ENCODE measurements around the gene CDC23.
"Not testable (repeated sequence)": the region's sequence is repeated elsewhere in the genome, so short reads cannot be mapped to it uniquely, and the experiment has no call there.

Gene CDC23, protein sequence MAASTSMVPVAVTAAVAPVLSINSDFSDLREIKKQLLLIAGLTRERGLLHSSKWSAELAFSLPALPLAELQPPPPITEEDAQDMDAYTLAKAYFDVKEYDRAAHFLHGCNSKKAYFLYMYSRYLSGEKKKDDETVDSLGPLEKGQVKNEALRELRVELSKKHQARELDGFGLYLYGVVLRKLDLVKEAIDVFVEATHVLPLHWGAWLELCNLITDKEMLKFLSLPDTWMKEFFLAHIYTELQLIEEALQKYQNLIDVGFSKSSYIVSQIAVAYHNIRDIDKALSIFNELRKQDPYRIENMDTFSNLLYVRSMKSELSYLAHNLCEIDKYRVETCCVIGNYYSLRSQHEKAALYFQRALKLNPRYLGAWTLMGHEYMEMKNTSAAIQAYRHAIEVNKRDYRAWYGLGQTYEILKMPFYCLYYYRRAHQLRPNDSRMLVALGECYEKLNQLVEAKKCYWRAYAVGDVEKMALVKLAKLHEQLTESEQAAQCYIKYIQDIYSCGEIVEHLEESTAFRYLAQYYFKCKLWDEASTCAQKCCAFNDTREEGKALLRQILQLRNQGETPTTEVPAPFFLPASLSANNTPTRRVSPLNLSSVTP

DNA sequence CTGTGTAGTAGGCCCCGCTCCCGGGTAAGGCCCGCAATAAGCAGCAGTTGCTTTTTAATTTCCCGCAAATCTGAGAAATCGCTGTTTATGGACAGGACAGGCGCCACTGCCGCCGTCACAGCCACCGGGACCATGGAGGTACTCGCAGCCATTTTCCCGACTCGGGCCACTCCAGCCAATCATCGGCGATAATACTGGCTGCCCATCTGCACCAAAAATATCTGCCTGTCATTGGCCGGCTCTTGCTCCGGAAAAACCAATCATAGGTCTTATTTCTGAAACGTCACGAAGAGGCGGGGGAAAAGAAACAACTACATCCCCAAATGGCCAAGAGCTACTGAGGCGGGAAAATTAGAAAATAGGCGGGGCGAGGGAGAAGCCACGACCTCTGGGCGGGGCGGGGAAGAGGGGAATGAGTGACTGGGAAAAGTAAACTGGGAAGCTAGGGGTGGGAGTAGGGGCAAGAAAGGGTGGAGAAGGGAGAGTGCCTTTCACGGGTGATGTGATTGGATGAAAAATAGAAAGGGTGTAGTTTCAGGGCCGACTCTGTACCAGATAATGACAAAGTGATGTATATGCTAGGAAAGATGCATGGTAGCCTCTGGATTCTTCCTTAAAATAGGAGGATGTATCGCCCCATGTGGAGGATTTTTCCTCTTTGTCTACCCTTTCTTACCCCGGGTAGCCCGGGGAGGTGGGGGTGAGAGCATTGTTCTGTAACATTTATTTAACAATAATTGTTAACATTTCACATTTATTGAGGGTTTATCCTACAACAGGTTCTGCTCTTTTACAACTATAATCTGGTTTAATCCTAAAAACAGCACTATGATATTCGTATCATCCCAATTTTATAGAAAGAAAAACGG, at the start of gene CDC23:
CDC23 (minus strand) TSS at position 163 of the 869 bp plus-strand sequence; CDS start at position 152, 11 bp downstream.
- no peaks in the 10 kb centered on the region for H3K4me1 ChIP-seq (ENCODE audit: insufficient read depth, low read length)
- peak within 1 kb of the TSS; percentile 90 for H3K9ac ChIP-seq (ENCODE audit: low read depth, low read length)
- no peaks in the 10 kb centered on the region for H3K36me3 ChIP-seq (ENCODE audit: insufficient read depth, low read length)
- H3K9me3 ChIP-seq (ENCODE audit: control insufficient read depth, insufficient read depth, low read length), result no peaks in the 10 kb centered on the region

DNA sequence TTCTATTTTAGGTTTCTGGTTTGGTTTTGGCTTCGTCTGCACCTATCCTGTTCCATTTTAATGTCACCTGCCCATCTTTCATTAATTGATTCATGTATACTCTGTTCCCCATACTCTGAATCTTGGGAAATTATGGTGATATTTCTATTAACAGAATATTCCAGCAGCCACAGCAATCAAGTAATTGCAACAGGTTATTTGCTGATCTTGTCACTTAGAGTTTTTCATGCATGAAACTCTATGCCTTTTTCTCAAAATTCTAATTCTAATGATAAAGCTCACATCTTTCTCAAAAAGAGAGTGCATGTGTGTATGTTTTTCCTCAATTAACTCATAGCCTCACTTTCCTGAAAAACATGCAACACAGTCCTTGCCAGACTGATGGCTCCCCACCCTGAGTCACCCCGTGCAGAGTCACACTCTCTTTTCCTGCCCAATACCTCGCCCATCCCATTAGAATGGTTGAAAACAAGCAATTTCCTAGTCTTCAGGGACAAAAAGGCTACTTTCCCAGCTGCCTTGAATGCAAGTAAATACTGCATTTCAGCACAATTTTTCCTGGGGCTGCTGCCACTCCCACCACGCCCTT, 45.7 kb upstream of the CDC23 start:
- Histone ChIP-seq H3K9ac (ENCODE audit: low read depth, low read length) (no peak overlapping the region), H3K9me3 (ENCODE audit: control insufficient read depth, insufficient read depth, low read length) (no peaks in the 10 kb centered on the region), H3K36me3 (ENCODE audit: insufficient read depth, low read length) (no peaks in the 10 kb centered on the region), H3K4me1 (ENCODE audit: insufficient read depth, low read length) (0 out of 2 replicates have a peak, but pooled peaks cover 7% of the 10 kb centered on the region)

DNA sequence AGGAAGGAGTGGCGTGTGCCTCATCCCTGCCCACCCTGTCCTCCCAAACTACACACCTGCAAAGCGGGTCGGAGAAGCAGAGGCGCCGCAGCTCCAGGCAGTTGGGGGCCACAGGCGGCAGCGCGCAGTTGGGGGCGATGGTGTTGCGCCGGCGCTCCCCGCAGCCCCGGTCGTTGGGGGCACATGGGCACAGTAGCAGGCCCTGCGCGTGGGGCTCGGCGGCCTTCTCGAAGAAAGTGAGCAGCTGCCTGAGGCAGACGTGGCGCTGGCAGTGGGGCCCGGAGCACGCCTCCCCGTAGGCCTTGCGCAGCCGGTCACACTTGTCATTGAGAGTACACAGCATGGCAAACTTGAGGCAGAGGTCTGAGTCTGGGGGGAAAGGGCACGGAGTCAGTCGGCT, 44.5 kb upstream of the CDC23 start:
- Histone ChIP-seq H3K9ac (ENCODE audit: low read depth, low read length) (no peak overlapping the region), H3K4me1 (ENCODE audit: insufficient read depth, low read length) (0 out of 2 replicates have a peak, but pooled peaks cover 7% of the 10 kb centered on the region), H3K9me3 (ENCODE audit: control insufficient read depth, insufficient read depth, low read length) (no peaks in the 10 kb centered on the region), H3K36me3 (ENCODE audit: insufficient read depth, low read length) (no peaks in the 10 kb centered on the region)

DNA sequence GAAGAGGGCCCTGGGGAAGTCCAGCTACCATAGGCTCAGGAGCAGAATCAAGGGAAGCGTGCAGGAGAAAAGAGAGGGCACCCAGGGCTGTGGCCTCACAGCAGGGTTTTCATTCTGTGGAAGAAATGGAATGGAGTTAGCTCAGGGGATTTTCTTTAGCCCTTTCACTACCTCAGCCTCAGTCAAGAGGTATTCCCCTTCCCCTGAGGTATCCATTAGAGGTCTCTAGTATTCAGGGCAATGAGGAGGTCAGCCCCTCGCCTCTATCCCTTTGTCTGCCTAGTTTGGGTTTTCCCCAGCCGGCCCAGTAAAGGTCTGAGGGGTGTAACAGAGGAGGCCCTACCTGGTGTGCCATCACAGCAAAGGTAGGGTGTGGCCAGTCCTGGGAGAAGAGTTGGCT, 39.8 kb upstream of the CDC23 start:
- no peaks in the 10 kb centered on the region for H3K9me3 ChIP-seq (ENCODE audit: control insufficient read depth, insufficient read depth, low read length)
- H3K36me3 ChIP-seq (ENCODE audit: insufficient read depth, low read length), result no peaks in the 10 kb centered on the region
- no peak overlapping the region for H3K9ac ChIP-seq (ENCODE audit: low read depth, low read length)

DNA sequence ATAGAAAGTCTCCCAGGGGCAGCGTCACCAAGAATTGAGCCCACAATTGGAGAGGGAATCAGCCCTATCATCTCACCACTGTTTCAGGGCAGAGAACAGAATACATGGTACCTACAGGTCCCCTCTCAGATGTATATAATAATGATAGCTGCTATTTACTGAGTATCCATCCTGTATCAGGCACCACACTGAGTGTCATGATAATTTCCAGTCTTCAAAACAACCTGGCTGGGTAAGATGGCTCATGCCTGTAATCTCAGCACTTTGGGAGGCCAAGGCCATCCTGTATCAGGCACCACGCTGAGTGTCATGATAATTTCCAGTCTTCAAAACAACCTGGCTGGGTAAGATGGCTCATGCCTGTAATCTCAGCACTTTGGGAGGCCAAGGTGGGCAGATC, 34.7 kb upstream of the CDC23 start:
- H3K9me3 ChIP-seq (ENCODE audit: control insufficient read depth, insufficient read depth, low read length), result not testable (repeated sequence)

More for the DNA sequence above, 39.8 kb upstream of the CDC23 start:
- no peaks in the 10 kb centered on the region for H3K4me1 ChIP-seq (ENCODE audit: insufficient read depth, low read length)

DNA sequence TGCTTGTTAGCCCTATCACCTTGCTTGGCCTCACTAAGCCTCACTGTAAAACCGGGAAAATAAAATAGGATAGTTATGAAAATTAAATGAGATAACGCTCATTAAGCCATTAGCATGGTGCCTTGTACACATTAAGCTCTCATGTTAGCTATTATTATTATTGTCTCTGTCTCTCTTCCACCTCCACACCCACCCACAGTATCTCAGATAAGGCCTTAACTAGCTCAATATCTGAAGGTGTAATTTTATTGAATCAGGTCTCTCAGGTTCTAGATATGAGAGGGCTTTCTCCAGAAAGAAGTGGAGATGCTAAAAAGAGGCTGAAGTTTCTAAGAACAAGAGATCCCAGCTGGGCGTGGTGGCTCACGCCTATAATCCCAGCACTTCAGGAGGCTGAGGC, 33.7 kb upstream of the CDC23 start:
- no peaks in the 10 kb centered on the region for H3K9me3 ChIP-seq (ENCODE audit: control insufficient read depth, insufficient read depth, low read length)
- H3K4me1 ChIP-seq (ENCODE audit: insufficient read depth, low read length), result peaks cover 18% of the 10 kb centered on the region
- H3K9ac ChIP-seq (ENCODE audit: low read depth, low read length), result no peak overlapping the region
- no peaks in the 10 kb centered on the region for H3K36me3 ChIP-seq (ENCODE audit: insufficient read depth, low read length)

More for the DNA sequence above, 34.7 kb upstream of the CDC23 start:
- H3K4me1 ChIP-seq (ENCODE audit: insufficient read depth, low read length), result peaks cover 18% of the 10 kb centered on the region
- not testable (repeated sequence) for H3K9ac ChIP-seq (ENCODE audit: low read depth, low read length); H3K36me3 ChIP-seq (ENCODE audit: insufficient read depth, low read length)

DNA sequence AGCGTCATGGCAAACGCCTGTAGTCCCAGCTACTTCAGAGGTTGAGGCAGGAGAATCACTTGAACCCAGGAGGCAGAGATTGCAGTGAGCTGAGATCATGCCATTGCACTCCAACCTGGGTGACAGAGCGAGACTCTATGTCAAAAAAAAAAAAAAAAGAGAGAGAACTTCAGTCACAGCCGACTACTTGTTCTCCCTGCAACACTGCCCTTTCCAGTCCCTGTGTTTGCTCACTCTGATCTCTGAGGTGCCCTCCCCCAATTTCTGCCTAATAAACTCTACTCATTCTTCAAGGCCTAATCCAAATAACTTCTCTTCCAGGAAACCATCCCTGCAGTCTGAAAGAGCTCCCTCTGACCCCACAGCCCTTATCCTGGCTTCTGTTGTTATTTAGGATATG, 33.2 kb upstream of the CDC23 start:
- Histone ChIP-seq H3K9ac (ENCODE audit: low read depth, low read length) (no peak overlapping the region), H3K4me1 (ENCODE audit: insufficient read depth, low read length) (peaks cover 18% of the 10 kb centered on the region), H3K9me3 (ENCODE audit: control insufficient read depth, insufficient read depth, low read length) (no peaks in the 10 kb centered on the region), H3K36me3 (ENCODE audit: insufficient read depth, low read length) (no peaks in the 10 kb centered on the region)

DNA sequence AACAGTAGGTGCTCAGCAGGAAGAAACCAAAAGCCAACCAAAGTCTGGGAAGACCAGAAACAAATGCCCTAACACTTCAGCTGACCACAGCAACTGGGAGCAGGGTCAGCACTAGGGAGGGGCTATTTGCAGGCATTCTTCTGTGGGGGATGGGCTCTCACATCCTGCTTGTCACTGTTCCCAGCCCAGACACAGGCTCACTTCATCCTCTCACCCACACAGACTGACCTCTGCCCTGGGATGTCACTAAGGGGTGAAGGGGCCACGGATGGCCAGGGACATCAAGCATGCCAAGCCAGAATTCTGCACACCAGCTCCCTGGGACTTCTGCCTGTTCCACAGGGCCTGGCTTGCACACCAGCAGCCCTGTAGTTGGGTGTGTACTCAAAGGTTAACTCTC, 32.6 kb upstream of the CDC23 start:
- H3K9ac ChIP-seq (ENCODE audit: low read depth, low read length), result no peak overlapping the region
- H3K9me3 ChIP-seq (ENCODE audit: control insufficient read depth, insufficient read depth, low read length), result no peaks in the 10 kb centered on the region
- H3K4me1 ChIP-seq (ENCODE audit: insufficient read depth, low read length), result peaks cover 18% of the 10 kb centered on the region
- H3K36me3 ChIP-seq (ENCODE audit: insufficient read depth, low read length), result no peaks in the 10 kb centered on the region

DNA sequence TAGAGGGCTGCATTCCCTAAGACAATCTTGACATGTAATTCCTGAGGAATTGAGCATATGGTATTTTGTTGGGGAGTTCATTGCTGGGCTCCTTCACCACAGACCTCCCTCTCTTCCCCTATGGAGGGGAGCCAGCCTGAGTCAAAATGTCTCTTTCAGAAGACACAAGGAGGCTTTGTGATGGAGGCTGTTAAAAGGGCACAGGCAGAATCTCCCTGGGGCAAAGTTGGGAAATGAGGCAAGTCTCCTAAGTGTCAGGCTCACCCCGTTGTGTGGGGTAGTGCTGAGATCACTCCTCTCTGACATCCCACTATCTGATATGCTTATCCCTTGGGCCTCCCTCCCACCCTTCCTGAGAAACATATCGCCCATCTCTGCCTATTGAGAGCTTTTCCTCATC, 30.7 kb upstream of the CDC23 start:
- H3K9ac ChIP-seq (ENCODE audit: low read depth, low read length), result no peak overlapping the region
- H3K4me1 ChIP-seq (ENCODE audit: insufficient read depth, low read length), result peaks cover 18% of the 10 kb centered on the region
- no peaks in the 10 kb centered on the region for H3K9me3 ChIP-seq (ENCODE audit: control insufficient read depth, insufficient read depth, low read length)
- no peaks in the 10 kb centered on the region for H3K36me3 ChIP-seq (ENCODE audit: insufficient read depth, low read length)

DNA sequence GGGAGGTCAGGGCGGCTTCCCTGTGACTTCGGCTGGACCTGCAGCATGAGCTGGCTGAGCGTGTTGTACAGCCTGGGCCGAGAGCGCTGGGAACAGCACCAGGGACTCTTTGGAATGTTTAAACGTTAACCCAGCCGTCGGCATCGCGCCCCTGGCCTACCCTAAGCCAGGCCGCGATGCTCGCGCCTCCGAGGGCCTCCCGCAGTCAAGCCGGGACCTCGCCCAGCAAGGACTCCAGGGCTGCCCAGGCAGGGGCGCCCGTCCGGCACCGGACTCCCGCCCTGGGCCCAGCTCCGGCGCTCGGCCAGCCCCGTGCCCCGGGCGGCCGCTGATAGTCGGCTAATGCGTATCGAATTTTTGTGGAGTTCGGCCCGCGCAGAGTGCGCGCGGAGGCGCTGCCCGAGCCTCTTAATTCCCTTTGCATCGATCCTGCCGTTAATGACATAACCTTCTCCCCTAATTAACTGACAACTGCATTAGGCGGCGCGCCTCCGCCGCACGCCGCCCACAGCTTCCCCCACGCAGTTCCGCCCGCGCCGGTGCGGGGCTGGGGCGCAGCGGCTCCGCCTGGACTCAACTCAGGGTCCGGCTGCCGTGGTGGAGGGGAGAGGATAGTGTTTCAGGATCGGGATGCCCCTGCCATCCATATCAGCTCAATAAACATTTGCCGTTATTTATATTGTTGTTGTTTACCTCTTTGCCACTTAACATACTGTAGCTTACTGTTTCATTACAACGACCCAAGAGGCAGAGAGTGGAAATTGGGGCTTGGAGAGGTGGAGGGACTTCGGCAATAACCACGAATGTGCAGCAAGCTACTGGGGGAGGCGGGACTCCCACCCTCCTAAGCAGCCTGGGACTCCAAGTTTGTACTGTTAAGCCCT, 28.8 kb upstream of the CDC23 start:
- peak overlapping the region; percentile 65 for H3K9ac ChIP-seq (ENCODE audit: low read depth, low read length)
- H3K9me3 ChIP-seq (ENCODE audit: control insufficient read depth, insufficient read depth, low read length), result no peaks in the 10 kb centered on the region
- peaks cover 18% of the 10 kb centered on the region for H3K4me1 ChIP-seq (ENCODE audit: insufficient read depth, low read length)

DNA sequence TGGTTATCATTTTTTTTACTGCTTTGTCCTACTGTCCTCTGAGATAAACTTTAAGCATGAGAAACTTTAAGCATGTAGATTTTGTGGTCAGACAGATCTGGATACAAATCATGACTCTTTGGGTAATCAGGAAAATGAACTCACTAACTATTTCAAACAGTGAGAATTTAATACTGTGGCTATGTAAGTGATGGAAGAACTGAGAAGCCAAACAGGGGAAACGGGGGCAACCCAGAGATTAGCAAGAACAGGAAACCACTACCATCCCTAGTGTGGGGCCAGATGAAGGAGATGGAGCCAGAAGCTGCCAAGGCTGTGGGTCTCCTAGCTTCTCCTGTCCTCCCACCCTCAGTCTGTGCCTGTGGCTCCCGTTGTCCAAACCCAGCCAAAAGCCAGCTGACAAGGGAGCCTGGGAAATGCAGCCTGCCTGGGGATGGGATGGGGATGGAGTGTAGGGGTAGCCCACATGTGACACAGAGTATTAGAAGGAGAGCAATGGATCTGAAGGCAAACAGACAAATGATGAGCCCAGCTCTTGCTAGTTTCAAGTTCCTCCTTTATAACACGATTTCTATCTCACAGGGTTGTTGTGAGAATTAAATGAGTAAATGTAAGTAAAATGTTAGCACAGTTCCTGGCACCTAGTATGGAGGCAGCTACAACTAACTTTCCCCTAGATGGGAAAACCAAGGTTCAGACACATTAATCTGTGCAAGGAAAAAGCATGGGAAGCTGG, 27.7 kb upstream of the CDC23 start:
- no peak overlapping the region for H3K9ac ChIP-seq (ENCODE audit: low read depth, low read length)
- no peaks in the 10 kb centered on the region for H3K9me3 ChIP-seq (ENCODE audit: control insufficient read depth, insufficient read depth, low read length)
- no peaks in the 10 kb centered on the region for H3K36me3 ChIP-seq (ENCODE audit: insufficient read depth, low read length)
- H3K4me1 ChIP-seq (ENCODE audit: insufficient read depth, low read length), result peaks cover 10% of the 10 kb centered on the region

More for the DNA sequence above, 28.8 kb upstream of the CDC23 start:
- no peaks in the 10 kb centered on the region for H3K36me3 ChIP-seq (ENCODE audit: insufficient read depth, low read length)

DNA sequence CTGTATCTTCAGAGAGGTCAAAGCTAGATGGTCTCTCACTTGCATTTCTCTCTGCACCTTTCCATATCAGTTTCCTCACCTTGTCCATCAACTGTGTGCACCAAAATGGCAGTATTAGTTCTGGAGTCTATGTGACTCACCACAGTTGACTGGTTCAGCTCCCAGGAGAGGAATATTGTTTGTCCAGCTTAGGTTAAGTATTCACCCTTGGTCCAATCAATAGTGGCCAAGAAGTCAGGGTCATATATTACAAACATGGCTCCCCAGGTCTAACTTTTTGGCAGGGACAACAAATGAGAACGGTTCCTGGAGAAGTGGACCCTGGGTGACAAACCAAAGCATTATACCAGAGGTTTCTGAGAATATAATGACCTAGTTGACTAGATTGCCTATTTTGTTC, 24.9 kb upstream of the CDC23 start:
- Histone ChIP-seq H3K36me3 (ENCODE audit: insufficient read depth, low read length) (no peaks in the 10 kb centered on the region), H3K4me1 (ENCODE audit: insufficient read depth, low read length) (no peaks in the 10 kb centered on the region), H3K9me3 (ENCODE audit: control insufficient read depth, insufficient read depth, low read length) (no peaks in the 10 kb centered on the region), H3K9ac (ENCODE audit: low read depth, low read length) (no peak overlapping the region)

DNA sequence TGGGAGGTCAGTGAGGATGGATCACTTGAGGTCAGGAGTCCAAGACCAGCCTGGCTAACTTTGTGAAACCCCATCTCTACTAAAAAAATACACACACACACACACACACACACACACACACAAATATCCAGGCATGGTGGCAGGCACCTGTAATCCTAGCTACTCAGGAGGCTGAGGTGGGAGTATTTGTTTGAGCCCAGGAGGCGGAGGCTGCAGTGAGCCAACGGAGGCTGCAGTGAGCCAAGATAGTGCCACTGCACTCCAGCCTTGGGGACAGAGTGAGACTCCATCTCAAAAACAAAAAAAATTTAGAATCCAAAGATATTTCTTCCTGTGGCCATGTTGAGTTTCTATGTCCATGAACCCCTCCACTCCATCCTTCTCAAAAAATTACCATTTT, 21.5 kb upstream of the CDC23 start:
- Histone ChIP-seq H3K9me3 (ENCODE audit: control insufficient read depth, insufficient read depth, low read length) (no peaks in the 10 kb centered on the region), H3K4me1 (ENCODE audit: insufficient read depth, low read length) (peaks cover 10% of the 10 kb centered on the region), H3K9ac (ENCODE audit: low read depth, low read length) (no peak overlapping the region), H3K36me3 (ENCODE audit: insufficient read depth, low read length) (no peaks in the 10 kb centered on the region)
